ENCODE results near the gene APBA2.

DNA sequence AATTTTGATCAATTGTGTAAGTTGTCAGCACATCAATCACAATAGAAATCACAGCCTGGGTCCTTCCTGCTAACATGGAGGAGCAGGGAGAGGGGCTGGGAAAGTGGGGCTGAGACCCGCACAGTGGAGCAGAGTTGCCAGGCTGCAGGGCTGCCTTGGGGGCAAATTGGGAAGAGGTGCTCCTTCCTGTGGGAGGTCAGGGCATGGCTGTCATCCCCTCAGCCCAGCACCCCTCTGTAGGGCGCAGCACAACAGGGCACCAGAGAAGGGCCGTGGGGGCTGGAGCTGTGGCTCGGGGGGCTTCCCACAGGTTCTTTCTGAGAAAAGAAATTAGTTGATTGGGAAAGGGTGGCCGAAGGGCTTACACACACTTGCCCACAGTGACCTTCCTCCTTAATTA lies 257.5 kb downstream of the APBA2 start:
- TF ChIP-seq EZH2phosphoT487 (IDR thresholded peaks at IDR 0.05; ENCODE audit: borderline replicate concordance): no peak
- TF ChIP-seq, protein P1, sequence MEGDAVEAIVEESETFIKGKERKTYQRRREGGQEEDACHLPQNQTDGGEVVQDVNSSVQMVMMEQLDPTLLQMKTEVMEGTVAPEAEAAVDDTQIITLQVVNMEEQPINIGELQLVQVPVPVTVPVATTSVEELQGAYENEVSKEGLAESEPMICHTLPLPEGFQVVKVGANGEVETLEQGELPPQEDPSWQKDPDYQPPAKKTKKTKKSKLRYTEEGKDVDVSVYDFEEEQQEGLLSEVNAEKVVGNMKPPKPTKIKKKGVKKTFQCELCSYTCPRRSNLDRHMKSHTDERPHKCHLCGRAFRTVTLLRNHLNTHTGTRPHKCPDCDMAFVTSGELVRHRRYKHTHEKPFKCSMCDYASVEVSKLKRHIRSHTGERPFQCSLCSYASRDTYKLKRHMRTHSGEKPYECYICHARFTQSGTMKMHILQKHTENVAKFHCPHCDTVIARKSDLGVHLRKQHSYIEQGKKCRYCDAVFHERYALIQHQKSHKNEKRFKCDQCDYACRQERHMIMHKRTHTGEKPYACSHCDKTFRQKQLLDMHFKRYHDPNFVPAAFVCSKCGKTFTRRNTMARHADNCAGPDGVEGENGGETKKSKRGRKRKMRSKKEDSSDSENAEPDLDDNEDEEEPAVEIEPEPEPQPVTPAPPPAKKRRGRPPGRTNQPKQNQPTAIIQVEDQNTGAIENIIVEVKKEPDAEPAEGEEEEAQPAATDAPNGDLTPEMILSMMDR (conservative IDR thresholded peaks at IDR 0.05; ENCODE audit: low read length): no peak
